Measurements from ENCODE around the gene SLC34A3.

DNA sequence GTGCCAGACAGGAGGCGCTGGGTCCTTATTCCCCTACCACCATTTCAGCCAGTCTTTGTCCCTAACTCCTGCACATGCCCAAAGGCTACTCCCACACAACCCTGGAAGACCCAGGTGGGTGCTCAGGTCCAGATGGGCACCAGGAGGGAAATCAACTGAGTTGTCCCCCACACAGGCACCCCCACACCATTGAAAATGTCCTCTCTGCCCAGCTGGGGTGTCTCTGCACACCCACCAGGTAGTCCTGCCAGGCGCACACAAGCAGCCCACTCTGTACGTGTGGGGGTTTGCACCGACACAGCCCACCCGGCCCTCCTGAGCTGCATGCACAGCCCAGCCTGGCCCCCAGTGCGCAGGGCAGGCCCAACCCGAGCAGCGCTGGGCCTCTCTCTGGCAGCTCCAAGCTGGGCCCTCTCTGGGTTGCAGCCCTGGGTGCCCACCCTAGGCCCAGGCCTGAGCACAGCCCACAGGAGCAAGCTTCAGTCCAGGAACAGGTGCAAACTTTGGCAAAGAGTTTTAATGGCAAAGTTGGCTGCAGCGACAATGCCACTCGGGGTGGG is 10.9 kb upstream of the SLC34A3 start:
- TF ChIP-seq CREM (CRISPR knock-in tag; IDR thresholded peaks at IDR 0.05) (no peak), SP1 (CRISPR knock-in tag; conservative IDR thresholded peaks at IDR 0.05) (no peak), NR2C2 (CRISPR knock-in tag; IDR thresholded peaks at IDR 0.05) (no peak), SOX15 (CRISPR knock-in tag; IDR thresholded peaks at IDR 0.05) (no peak)
- TF ChIP-seq, protein P1, sequence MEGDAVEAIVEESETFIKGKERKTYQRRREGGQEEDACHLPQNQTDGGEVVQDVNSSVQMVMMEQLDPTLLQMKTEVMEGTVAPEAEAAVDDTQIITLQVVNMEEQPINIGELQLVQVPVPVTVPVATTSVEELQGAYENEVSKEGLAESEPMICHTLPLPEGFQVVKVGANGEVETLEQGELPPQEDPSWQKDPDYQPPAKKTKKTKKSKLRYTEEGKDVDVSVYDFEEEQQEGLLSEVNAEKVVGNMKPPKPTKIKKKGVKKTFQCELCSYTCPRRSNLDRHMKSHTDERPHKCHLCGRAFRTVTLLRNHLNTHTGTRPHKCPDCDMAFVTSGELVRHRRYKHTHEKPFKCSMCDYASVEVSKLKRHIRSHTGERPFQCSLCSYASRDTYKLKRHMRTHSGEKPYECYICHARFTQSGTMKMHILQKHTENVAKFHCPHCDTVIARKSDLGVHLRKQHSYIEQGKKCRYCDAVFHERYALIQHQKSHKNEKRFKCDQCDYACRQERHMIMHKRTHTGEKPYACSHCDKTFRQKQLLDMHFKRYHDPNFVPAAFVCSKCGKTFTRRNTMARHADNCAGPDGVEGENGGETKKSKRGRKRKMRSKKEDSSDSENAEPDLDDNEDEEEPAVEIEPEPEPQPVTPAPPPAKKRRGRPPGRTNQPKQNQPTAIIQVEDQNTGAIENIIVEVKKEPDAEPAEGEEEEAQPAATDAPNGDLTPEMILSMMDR (IDR thresholded peaks at IDR 0.05), result no peak

All from WTC11 (cell line).